Measurements from ENCODE around the gene TNNT2. TPM values are rescaled to one million over a fixed set of nuclear protein-coding genes. Genes with fewer than 3 reads are reported as not detected.

TNNT2 gene
- total RNA-seq, 4 donors from 2014 or later, result not detected

DNA sequence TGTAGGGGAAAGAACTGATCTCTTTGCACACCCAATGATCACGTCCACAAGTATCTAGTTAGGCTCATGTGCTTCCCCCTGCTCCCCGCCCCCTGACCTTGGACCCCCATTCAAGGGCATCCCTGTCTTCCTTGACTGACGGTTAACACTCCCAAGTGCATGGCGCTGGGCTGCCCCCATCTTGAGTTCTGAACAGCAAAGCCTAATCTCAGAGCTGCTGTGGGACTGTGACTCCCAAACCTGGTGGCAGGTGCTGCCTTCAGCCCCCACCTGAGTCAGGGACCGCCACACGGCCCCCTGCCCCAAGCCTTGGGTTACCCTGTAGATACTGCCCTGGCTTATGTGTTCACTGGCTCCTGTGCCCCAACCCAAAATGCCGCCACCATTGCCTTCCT, 43.1 kb upstream of the TNNT2 start:
- no peak for TF ChIP-seq CTCF (IDR thresholded peaks at IDR 0.05; ENCODE audit: low read depth)

GRCh38 chr1:201419746-201420607, 42.5 kb upstream of the TNNT2 start:
- no peak for TF ChIP-seq CTCF (IDR thresholded peaks at IDR 0.05; ENCODE audit: low read depth)

- TF ChIP-seq CTCF (IDR thresholded peaks at IDR 0.05; ENCODE audit: low read depth), result no peak
Measured at GRCh38 chr1:201419256-201419655, 41.8 kb upstream of the TNNT2 start.

- no peak for TF ChIP-seq CTCF (IDR thresholded peaks at IDR 0.05; ENCODE audit: low read depth)
Measured at GRCh38 chr1:201418461-201418860, 41.0 kb upstream of the TNNT2 start.

GRCh38 chr1:201414051-201414738, 36.7 kb upstream of the TNNT2 start:
- no peak for TF ChIP-seq CTCF (IDR thresholded peaks at IDR 0.05; ENCODE audit: low read depth)

GRCh38 chr1:201411292-201411691, 33.8 kb upstream of the TNNT2 start:
- no peak for TF ChIP-seq CTCF (IDR thresholded peaks at IDR 0.05; ENCODE audit: low read depth)

GRCh38 chr1:201409440-201409839, 32.0 kb upstream of the TNNT2 start:
- TF ChIP-seq CTCF (IDR thresholded peaks at IDR 0.05; ENCODE audit: low read depth), result no peak

Measured in subcutaneous adipose tissue (tissue), 4 donors.